Activated B cell treated with CpG ODN at 0.5 μM for 24 hours (primary cell): ENCODE measurements around the gene RNF6. TPM values are rescaled to one million over a fixed set of nuclear protein-coding genes. Genes with fewer than 3 reads are reported as not detected.

ENCODE experiments used
- ATAC-seq: fragments of 200-7000 bp; cut with Tn5 transposase; one replicate; pipeline ENCODE4 v1.10.0; 2021; ENCODE audit warnings: low read depth, mild to moderate bottlenecking, moderate library complexity
- CTCF ChIA-PET: fragments of 350-600 bp; sonication (Branson Sonifier 250); formaldehyde crosslinking; loops from one replicate; lab custom pipeline; 2021; ENCODE audit warnings: antibody characterized with exemption; lab: Charles Lee
- POLR2A ChIA-PET: fragments of 350-600 bp; sonication (Branson Sonifier 250); formaldehyde crosslinking; loops from one replicate; lab custom pipeline; 2021; ENCODE audit warnings: antibody characterized with exemption; lab: Charles Lee
- DNase-seq: peaks from one replicate; pipeline ENCODE4 v3.0.0; 2022
- H3K27ac Mint-ChIP-seq: one replicate; pipeline ENCODE4 v1.8.0; 2020; ENCODE audit warnings: mixed read lengths
- H3K27me3 Mint-ChIP-seq: one replicate; pipeline ENCODE4 v1.8.0; 2021; ENCODE audit warnings: mixed read lengths
- H3K36me3 Mint-ChIP-seq: one replicate; pipeline ENCODE4 v1.8.0; 2021; ENCODE audit warnings: low read depth, mixed read lengths
- H3K4me1 Mint-ChIP-seq: one replicate; pipeline ENCODE4 v1.8.0; 2021; ENCODE audit warnings: mixed read lengths
- H3K4me3 Mint-ChIP-seq: one replicate; pipeline ENCODE4 v1.8.0; 2020; ENCODE audit warnings: mild to moderate bottlenecking, mixed read lengths
- H3K9me3 Mint-ChIP-seq: one replicate; pipeline ENCODE4 v1.8.0; 2020; ENCODE audit warnings: mixed read lengths
- CTCF ChIP-seq: fragments of 200-600 bp; IDR thresholded peaks from one replicate; pipeline ENCODE4 v1.8.0; 2022; ENCODE audit warnings: antibody characterized with exemption, mild to moderate bottlenecking
- intact Hi-C: fragments of 100-400 bp; cut with micrococcal nuclease; formaldehyde crosslinking; loops from one replicate; pipeline ENCODE4 v1.15.1; 2024
- total RNA-seq: library from RNA; stranded (reverse); gene quantifications from 2 replicates; pipeline ENCODE4 v1.2.3, GENCODE V29; 2022

RNF6 gene
- total RNA-seq, 1 donor from 2014 or later, result 48.3 TPM

- intact Hi-C loops, result no loop called here
- ATAC-seq, result no peak
- no peaks in the 10 kb centered on the region for H3K27me3 Mint-ChIP-seq
- H3K36me3 Mint-ChIP-seq, result no peaks in the 10 kb centered on the region
- H3K4me3 Mint-ChIP-seq, result no peak overlapping the region
- CTCF ChIA-PET, result no interaction called here
- no peaks in the 10 kb centered on the region for H3K9me3 Mint-ChIP-seq
- H3K27ac Mint-ChIP-seq, result no peak overlapping the region
- peaks cover 9% of the 10 kb centered on the region for H3K4me1 Mint-ChIP-seq
- no peak for DNase-seq
- POLR2A ChIA-PET, result no interaction called here
- TF ChIP-seq CTCF, result no peak
Observed at GRCh38 chr13:26163812-26164211, 58.3 kb downstream of the RNF6 start.

Other genes starting within 250 kb of the RNF6 start
- gene SHISA2, start 170.3 kb downstream of the RNF6 start, total RNA-seq, result not detected in 2 replicates
- 10.9 and 12.8 TPM in 2 replicates for gene CDK8, start 31.8 kb upstream of the RNF6 start, total RNA-seq